Body of pancreas (tissue), 4 donors: ENCODE measurements around the gene SNAPC2.

ENCODE experiments used
- CTCF ChIP-seq, 7 experiments: fragments of 450-650 bp in 4 of 7; fragments of 200-600 bp in 3 of 7; sonication (generic) in 3 of 7; IDR thresholded peaks; one replicate each; pipeline ENCODE4 v1.5.1; 2016 to 2019; ENCODE audit warnings: antibody characterized with exemption in 7 of 7
- POLR2A ChIP-seq, 3 donors: fragments of 450-650 bp; IDR thresholded peaks; one replicate each; pipeline ENCODE4 v1.6.1; 2016; ENCODE audit warnings: antibody characterized with exemption in 3 of 3, mild to moderate bottlenecking in 2 of 3

GRCh38 chr19:7931221-7932061, 11.3 kb downstream of the SNAPC2 start:
- TF ChIP-seq POLR2A (IDR thresholded peaks at IDR 0.05) (no peak), CTCF (IDR thresholded peaks at IDR 0.05) (no peak)
